OCI-LY3 (cell line): ENCODE measurements around the gene GPR137.

Experiments
- CTCF ChIP-seq: fragments of 200-600, 300-600 bp; sonication (generic); IDR thresholded peaks from 2 replicates; pipeline ENCODE4 v1.5.1; 2014; ENCODE audit warnings: antibody characterized with exemption, low read length, low read depth
- EZH2phosphoT487 ChIP-seq: fragments of 200-600 bp; shearing (Covaris generic); IDR thresholded peaks from 2 replicates; pipeline ENCODE4 v1.6.1; 2018; ENCODE audit warnings: antibody characterized with exemption, mixed run types, low read depth

GRCh38 chr11:64322925-64323260 is 37.2 kb downstream of the GPR137 start:
- TF ChIP-seq EZH2phosphoT487 (no peak), CTCF (no peak)
